Measurements from ENCODE around the gene KLHL29.

- TF ChIP-seq CTCF (IDR thresholded peaks at IDR 0.05): no peak
- TF ChIP-seq POLR2A (IDR thresholded peaks at IDR 0.05): no peak
Measured at GRCh38 chr2:23664066-23664788, 279.2 kb downstream of the KLHL29 start.

Measured in thyroid gland (tissue), 4 donors.